Smooth muscle cell of the brain vasculature (primary cell): ENCODE data around the gene PLP2.
"Not testable (repeated sequence)": the region's sequence is repeated elsewhere in the genome, so short reads cannot be mapped to it uniquely, and the experiment has no call there.

Source experiments
- DNase-seq: peaks from one replicate; pipeline ENCODE4 v3.0.0-alpha.2; 2012; ENCODE audit warnings: low read depth, low spot score

PLP2 gene

DNA sequence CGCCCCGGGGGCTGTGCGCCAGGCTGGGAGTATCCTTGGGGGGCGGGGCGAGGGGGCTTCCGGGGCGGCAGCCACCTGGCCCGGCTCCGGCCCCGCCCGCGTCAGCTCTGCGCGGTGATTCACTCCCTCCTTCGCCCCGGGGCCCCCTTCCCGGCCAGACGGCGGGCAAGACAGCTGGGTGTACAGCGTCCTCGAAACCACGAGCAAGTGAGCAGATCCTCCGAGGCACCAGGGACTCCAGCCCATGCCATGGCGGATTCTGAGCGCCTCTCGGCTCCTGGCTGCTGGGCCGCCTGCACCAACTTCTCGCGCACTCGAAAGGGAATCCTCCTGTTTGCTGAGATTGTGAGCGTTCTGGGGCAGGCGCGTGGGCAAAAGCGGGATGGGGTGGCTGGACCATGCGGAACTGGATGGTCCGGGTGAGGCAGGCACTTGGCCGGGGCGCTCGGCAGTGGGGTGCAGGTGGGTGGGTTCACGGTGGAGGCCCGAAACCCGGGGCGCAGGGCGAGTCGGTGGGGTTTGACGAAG is at the start of gene PLP2:
Gene PLP2, plus strand, starts transcription at position 147 of the 528 bp plus-strand sequence. Its CDS starts 103 bp downstream, at position 250.
- DNase-seq, result no peak

- no peak for DNase-seq
Observed at GRCh38 chrX:49122499-49122898, 49.2 kb upstream of the PLP2 start.

GRCh38 chrX:49127742-49128258 is 43.9 kb upstream of the PLP2 start:
- not testable (repeated sequence) for DNase-seq

- no peak for DNase-seq
Observed at GRCh38 chrX:49129427-49129826, 42.3 kb upstream of the PLP2 start.

GRCh38 chrX:49132275-49132674 is 39.4 kb upstream of the PLP2 start:
- not testable (repeated sequence) for DNase-seq

- no peak for DNase-seq
Observed at GRCh38 chrX:49133759-49134158, 37.9 kb upstream of the PLP2 start.

DNA sequence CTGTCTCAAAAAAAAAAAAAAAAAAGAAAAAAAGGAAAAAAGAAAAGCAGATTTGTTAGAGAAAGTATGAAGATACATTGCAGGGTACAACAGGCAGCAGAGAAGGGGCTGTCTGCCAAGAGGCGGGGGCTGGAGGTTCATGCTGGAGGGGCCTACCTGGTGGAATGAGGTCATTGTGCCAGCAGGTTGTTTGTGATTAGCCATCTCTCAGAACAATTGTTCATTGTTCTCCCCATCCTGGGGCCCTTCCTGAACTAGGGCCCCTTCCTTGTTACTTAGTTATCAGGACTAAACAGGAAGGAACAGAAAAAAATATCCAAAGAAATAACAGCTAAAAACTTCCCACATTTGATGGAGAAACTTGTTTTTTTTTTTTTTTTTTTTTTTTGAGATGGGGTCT is 34.2 kb upstream of the PLP2 start:
- no peak for DNase-seq

- no peak for DNase-seq
Observed at GRCh38 chrX:49139713-49140112, 32.0 kb upstream of the PLP2 start.

- not testable (repeated sequence) for DNase-seq
Observed at GRCh38 chrX:49142264-49142663, 29.4 kb upstream of the PLP2 start.

- not testable (repeated sequence) for DNase-seq
Observed at GRCh38 chrX:49143154-49143553, 28.5 kb upstream of the PLP2 start.

GRCh38 chrX:49147282-49147681 is 24.4 kb upstream of the PLP2 start:
- DNase-seq, result no peak

GRCh38 chrX:49147936-49148335 is 23.8 kb upstream of the PLP2 start:
- DNase-seq, result no peak

GRCh38 chrX:49148390-49149100 is 23.2 kb upstream of the PLP2 start:
- DNase-seq, result not testable (repeated sequence)

DNA sequence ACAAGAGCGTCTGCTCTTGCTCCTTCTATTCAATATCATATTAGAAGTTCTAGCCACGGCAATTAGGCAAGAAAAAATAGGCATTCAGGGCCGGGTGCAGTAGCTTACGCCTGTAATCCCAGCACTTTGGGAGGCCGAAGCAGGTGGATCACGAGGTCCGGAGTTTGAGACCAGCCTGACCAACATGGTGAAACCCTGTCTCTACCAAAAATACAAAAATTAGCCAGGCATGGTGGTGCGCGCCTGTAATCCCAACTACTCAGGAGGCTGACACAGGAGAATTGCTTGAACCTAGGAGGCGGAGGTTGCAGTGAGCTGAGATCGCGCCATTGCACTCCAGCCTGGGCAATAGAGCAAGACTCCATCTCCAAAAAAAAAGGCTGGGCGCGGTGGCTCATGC is 22.4 kb upstream of the PLP2 start:
- not testable (repeated sequence) for DNase-seq

- no peak for DNase-seq
Observed at GRCh38 chrX:49153467-49153866, 18.2 kb upstream of the PLP2 start.

GRCh38 chrX:49155243-49155899 is 16.3 kb upstream of the PLP2 start:
- no peak for DNase-seq

- DNase-seq, result peak; percentile 53
Observed at GRCh38 chrX:49155900-49156837, 15.5 kb upstream of the PLP2 start.

GRCh38 chrX:49157194-49157593 is 14.5 kb upstream of the PLP2 start:
- DNase-seq, result no peak

DNA sequence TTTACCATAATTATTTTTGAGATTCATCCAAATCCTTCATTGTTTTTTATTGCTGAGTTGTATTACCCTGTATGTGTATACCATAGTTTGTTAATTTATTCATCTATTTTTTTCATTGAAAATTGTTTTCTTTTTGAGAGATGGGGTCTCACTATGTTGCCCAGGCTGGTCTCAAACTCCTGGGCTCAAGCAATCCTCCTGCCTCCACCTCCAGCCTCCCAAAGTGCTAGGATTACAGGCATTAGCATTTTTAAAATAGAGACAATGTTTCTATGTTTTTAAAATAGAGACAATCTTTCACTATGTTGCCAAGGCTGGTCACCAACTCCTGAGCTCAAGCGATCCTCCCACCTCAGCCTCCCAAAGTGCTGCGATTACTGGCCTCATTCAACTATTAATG is 10.8 kb upstream of the PLP2 start:
- DNase-seq, result no peak

DNA sequence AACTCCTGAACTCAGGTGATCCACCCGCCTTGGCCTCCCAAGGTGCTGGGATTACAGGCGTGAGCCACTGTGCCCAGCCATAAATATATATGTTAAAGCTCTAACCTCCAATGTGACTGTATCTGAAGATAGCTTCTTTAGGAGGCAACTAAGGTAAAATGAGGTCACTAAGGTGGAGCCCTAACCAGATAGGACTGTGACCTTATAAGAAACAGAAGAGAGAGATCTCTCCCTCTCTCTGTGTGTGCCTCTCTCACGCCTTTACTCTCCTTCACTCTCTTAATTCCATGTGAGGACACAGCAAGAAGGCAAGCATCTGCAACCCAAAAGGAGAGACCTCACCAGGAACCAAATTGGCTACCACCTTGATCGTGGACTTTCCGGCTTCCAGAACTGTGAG is 10.1 kb upstream of the PLP2 start:
- no peak for DNase-seq

DNA sequence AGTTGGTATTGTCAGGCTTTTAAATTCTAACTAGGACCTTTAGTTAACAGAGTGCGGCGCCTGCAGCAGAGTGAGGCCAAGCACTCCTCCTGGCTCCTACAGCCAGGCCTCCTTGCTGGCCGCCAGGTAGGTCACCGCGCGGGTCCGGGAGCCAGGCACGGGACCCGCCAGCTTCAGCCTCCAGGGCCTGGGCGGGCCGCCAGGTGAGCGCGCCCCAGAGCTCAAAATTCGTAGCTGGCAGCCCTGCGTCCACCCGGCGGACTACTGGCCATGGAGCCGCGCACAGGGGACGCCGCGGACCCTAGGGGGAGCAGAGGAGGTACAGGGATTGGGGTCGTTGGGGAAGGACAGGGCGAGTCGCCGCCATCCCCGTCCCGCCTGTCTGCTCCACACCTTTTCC is 9.1 kb upstream of the PLP2 start, which contains the start of gene MAGIX:
Gene MAGIX, plus strand, starts transcription at position 139 of the 400 bp plus-strand sequence. Its CDS starts 132 bp downstream, at position 271.
- no peak for DNase-seq
